Activated T-helper 1 cell treated with Interleukin-2 at 50 U/mL for 16 hours (primary cell): ENCODE data around the gene PIEZO2.

ENCODE experiments used
- DNase-seq: peaks from one replicate; pipeline ENCODE4 v3.0.0-alpha.2; 2020; ENCODE audit warnings: low read depth

Gene PIEZO2

DNA sequence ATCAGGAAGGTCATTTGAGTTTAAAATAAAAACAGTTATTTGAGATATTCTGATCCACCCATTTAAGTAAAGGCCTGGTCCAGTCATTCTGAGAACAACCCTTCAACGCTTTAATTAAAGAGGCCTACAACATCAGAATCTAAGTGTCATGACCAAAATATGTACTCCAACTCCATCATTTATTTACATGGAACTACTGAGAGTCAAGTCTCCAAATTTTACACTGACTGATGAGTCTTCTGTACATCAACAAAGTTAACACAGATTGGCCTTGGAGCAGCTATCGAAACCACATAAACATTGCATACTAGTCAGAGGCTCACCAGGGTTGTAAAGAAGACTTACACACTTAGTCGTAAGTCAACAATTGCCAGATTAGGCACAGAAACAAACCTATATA lies 37.1 kb downstream of the PIEZO2 start:
- DNase-seq = no peak

GRCh38 chr18:11110509-11110908 lies 38.9 kb downstream of the PIEZO2 start:
- DNase-seq = no peak

DNA sequence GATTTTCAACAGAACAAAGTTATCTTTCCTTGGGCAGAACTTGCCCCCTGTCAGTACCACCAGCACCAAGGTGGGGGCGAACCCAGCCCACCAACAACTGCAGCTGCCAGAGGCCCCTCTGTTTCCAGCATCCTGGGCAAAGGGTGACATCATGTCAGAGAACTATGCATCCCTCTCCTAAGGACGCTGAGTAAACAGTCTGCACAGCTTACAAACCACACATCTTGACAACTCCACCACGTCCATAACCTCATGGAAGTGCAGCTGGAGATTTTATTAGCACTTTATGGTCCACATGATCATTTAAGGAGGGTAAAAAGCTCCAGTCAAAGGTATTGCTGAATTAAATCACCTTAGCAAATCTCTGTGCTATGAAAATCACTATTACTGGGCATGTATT lies 40.4 kb downstream of the PIEZO2 start:
- DNase-seq = no peak

GRCh38 chr18:11106894-11107293 lies 42.5 kb downstream of the PIEZO2 start:
- DNase-seq = no peak

DNA sequence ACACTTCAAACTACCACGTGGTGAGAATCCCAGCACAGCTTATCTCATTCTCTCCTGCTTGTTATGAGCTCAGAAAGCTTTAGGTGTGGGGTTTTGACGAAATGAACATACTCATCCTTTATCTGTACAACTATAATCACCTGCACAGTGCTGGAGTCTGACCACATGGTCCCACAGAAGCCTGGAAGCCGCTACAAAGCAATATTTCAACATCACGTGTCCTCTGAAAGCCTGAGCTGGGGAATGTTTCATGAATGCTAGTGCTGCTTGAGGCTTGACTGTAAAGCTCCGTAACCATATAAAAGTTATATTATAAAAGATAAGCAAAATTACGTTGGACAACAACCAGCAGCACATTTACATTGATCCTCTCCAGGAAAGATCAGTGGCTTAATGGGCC lies 43.9 kb downstream of the PIEZO2 start:
- DNase-seq = no peak

DNA sequence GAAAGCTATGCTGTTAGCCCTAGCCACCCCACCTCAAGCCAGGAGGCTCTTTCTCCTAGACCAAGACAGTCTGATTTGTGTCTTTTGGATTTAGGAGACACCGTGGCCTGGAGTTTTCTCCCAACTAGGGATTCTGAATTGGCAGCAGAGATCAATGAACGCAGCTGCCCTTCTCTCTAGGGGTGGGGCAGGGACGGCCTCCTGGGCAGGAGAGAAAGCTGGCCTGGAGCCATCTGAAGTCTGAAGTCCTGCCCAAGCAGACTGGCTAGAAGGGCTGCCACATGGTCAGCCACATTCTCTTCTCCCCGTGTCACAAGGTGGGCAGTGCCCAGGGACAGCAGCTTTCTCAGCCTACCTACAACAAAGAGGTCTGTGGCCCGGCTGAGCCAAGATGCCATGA lies 45.1 kb downstream of the PIEZO2 start:
- DNase-seq = no peak

- no peak for DNase-seq
These were observed 52.3 kb downstream of the PIEZO2 start for GRCh38 chr18:11096839-11097750.

- DNase-seq = no peak
These were observed 53.0 kb downstream of the PIEZO2 start for GRCh38 chr18:11096411-11096810.

- no peak for DNase-seq
These were observed 53.6 kb downstream of the PIEZO2 start for GRCh38 chr18:11095674-11096293.

GRCh38 chr18:11095211-11095610 lies 54.2 kb downstream of the PIEZO2 start:
- no peak for DNase-seq

- DNase-seq = no peak
These were observed 57.6 kb downstream of the PIEZO2 start for GRCh38 chr18:11091746-11092145.

- DNase-seq = no peak
These were observed 59.2 kb downstream of the PIEZO2 start for GRCh38 chr18:11089931-11090715.

- DNase-seq = no peak
These were observed 68.3 kb downstream of the PIEZO2 start for GRCh38 chr18:11081009-11081532.

DNA sequence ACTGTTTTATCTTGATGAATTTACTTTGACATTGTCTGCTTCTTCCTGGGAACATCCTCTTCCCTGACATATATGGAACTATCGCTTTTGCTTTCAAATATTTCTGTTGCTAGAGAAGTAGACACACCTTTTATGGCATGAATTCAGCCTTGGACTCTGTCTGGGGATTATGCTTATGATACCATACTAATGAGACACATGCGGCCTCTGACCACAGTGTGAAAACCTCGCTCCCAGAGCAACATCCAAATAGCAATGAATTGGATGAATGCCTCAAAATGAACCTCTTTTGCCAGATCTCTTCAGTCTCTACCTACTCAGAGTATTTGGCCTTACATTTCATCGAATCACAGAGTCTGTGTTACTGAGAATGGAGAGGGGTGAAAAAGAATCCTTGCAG lies 70.9 kb downstream of the PIEZO2 start:
- no peak for DNase-seq

DNA sequence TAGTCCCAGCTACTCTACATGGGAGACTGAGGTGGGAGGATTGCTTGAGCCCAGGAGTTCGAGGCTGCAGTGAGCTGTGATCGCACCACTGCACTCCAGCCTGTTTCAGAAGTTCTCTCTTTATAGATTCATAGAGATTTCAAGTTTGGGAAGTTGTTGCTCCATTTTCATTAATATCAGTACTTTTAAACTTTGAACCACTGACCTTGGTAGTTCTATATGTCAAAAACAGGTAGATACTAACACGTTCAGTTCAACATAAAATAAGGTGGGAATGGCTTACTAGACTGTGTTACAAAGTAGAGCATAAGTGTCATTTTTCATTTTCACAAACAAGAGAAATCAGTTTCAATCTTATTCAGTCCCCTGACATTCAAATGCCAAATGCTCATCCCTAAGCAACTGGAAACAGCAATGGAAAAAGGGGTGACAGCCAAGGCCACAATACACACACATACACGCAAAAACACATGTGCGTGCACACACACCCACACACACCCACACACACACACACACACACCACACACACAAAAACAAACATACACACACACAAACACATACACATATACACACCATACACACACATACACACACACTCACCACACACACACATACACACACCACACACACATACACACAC lies 71.7 kb downstream of the PIEZO2 start:
- DNase-seq = no peak

GRCh38 chr18:11074889-11075288 lies 74.5 kb downstream of the PIEZO2 start:
- no peak for DNase-seq

- DNase-seq = no peak
These were observed 75.4 kb downstream of the PIEZO2 start for GRCh38 chr18:11073971-11074370.

- no peak for DNase-seq
These were observed 76.7 kb downstream of the PIEZO2 start for GRCh38 chr18:11072632-11073031.

- no peak for DNase-seq
These were observed 78.1 kb downstream of the PIEZO2 start for GRCh38 chr18:11071300-11071699.

- no peak for DNase-seq
These were observed 78.8 kb downstream of the PIEZO2 start for GRCh38 chr18:11070593-11070992.

DNA sequence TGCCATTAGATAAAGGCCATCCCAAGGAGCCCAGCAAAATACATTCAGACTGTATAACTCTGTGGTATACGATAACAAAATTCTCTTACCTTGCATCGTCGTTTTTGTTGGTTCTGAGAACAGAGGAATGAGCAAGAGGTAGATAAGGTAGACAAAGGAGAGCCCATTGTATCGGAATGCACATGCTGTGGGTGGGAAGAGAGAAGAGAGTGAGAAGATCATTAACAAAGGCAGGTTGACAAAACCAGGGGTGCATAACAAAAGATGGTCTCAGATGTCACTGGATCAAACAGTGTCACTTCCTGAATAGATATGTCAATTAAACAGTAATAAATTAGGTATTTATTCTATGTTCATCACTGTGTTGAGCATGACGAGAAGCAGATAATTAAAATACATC lies 83.3 kb downstream of the PIEZO2 start:
- no peak for DNase-seq
